Measurements from ENCODE around the gene LACTB.

DNA sequence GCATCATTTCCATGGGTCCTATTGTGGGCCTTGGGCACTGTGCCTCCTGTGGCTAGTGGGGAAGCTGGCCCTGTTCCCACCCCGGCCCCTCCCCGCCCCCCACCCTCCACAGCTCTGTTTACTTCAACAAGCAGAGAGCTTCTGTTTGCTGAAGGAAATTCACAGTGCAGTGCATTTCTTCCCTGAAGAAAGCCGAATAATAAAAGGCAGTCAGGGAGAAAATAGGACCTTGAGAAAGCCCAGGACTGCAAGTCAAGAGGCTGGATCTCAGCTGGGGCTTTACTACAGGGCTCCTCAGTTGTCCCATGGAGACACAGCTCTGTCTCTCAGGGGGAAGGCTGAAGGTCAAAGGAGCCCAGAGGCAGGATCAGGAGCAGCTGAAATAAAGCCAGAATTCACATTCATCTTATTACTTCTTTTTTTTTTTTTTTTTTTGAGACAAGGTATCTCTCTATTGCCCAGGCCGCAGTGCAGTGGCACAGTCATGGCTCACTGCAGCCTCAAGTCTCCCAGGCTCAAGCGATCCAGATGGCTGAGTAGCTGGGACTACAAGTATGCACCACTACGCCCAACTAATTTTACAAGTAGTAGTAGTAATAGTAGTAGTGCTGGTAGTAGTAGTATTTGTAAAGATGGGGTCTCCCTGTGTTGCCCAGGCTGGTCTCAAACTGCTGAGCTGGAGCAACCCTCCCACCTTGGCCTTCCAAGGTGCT, 33.0 kb upstream of the LACTB start:
- TF ChIP-seq, protein P1, sequence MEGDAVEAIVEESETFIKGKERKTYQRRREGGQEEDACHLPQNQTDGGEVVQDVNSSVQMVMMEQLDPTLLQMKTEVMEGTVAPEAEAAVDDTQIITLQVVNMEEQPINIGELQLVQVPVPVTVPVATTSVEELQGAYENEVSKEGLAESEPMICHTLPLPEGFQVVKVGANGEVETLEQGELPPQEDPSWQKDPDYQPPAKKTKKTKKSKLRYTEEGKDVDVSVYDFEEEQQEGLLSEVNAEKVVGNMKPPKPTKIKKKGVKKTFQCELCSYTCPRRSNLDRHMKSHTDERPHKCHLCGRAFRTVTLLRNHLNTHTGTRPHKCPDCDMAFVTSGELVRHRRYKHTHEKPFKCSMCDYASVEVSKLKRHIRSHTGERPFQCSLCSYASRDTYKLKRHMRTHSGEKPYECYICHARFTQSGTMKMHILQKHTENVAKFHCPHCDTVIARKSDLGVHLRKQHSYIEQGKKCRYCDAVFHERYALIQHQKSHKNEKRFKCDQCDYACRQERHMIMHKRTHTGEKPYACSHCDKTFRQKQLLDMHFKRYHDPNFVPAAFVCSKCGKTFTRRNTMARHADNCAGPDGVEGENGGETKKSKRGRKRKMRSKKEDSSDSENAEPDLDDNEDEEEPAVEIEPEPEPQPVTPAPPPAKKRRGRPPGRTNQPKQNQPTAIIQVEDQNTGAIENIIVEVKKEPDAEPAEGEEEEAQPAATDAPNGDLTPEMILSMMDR (IDR thresholded peaks at IDR 0.05; ENCODE audit: low read length) = no peak
- no peak for TF ChIP-seq EZH2 (IDR thresholded peaks at IDR 0.05; ENCODE audit: borderline replicate concordance, low read length)
